Esophagus muscularis mucosa (tissue), 4 donors: ENCODE data around the gene LAMB1.

ENCODE experiments used
- EP300 ChIP-seq: sonication (generic); formaldehyde crosslinking; IDR thresholded peaks from one replicate; pipeline ENCODE4 v1.6.1; 2017; ENCODE audit warnings: antibody characterized with exemption
- POLR2A ChIP-seq: fragments of 450-650 bp; IDR thresholded peaks from one replicate; pipeline ENCODE4 v1.6.1; 2017; ENCODE audit warnings: antibody characterized with exemption, moderate library complexity, mild to moderate bottlenecking, low read depth
- TF ChIP-seq, protein P1 (sequence below), 3 experiments: fragments of 200-600 bp in 2 of 3; fragments of 450-650 bp in 1 of 3; sonication (generic) in 2 of 3; IDR thresholded peaks; one replicate each; pipeline ENCODE4 v1.5.1; 2017 to 2019; ENCODE audit warnings: antibody characterized with exemption in 3 of 3, mild to moderate bottlenecking in 2 of 3, moderate library complexity in 1 of 3

DNA sequence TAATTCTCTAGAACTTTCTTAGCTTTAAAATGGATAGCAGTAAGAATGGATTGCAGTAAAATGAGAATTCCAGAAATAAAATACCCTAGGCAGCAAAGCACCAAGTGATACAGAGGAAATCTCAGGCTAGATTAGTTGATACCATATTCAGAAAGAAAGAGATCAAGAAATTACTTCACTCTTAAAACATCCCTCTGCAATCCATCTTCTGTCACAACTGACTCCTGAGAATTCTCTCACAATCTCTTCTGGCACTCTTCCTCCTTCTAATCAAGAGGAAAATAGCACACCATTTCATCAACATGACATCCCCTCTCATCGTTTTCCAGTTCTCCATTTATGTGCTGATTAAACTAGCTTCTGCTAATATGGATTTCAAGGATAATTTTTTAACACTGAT is 42.2 kb upstream of the LAMB1 start:
- TF ChIP-seq, protein P1, sequence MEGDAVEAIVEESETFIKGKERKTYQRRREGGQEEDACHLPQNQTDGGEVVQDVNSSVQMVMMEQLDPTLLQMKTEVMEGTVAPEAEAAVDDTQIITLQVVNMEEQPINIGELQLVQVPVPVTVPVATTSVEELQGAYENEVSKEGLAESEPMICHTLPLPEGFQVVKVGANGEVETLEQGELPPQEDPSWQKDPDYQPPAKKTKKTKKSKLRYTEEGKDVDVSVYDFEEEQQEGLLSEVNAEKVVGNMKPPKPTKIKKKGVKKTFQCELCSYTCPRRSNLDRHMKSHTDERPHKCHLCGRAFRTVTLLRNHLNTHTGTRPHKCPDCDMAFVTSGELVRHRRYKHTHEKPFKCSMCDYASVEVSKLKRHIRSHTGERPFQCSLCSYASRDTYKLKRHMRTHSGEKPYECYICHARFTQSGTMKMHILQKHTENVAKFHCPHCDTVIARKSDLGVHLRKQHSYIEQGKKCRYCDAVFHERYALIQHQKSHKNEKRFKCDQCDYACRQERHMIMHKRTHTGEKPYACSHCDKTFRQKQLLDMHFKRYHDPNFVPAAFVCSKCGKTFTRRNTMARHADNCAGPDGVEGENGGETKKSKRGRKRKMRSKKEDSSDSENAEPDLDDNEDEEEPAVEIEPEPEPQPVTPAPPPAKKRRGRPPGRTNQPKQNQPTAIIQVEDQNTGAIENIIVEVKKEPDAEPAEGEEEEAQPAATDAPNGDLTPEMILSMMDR (IDR thresholded peaks at IDR 0.05): no peak
- no peak for TF ChIP-seq EP300
- no peak for TF ChIP-seq POLR2A
